Measurements from ENCODE around the gene PNKP. TPM values are rescaled to one million over a fixed set of nuclear protein-coding genes. Genes with fewer than 3 reads are reported as not detected.

The PNKP gene
- total RNA-seq, 2 donors from 2014 or later, result 161 to 163 TPM

GRCh38 chr19:49887037-49887664, 19.8 kb upstream of the PNKP start:
- 93 to 94% methylated on average over 21 to 23 of the region's 23 CpGs for WGBS, 2 experiments (ENCODE audit: insufficient coverage in 1 of 2, insufficient read length in 1 of 2)
- Mint-ChIP-seq H3K4me1 (no peaks in the 10 kb centered on the region), H3K36me3 (ENCODE audit: low read depth) (peaks cover 45% of the 10 kb centered on the region), H3K9me3 (peaks cover 5% of the 10 kb centered on the region), H3K4me3 (no peak overlapping the region), H3K27me3 (ENCODE audit: insufficient read depth) (peaks cover 28% of the 10 kb centered on the region), H3K27ac (no peak overlapping the region)
- no peaks in the 10 kb centered on the region for H3K9me3 ChIP-seq (ENCODE audit: control insufficient read depth, low read length)
- H3K36me3 ChIP-seq (ENCODE audit: control insufficient read depth, insufficient read depth, low read length), result peaks cover 27% of the 10 kb centered on the region
- H3K4me1 ChIP-seq (ENCODE audit: control insufficient read depth, insufficient read depth, low read length), result no peaks in the 10 kb centered on the region
- H3K27ac ChIP-seq (ENCODE audit: low read depth, low read length), result no peak overlapping the region
- H3K9ac ChIP-seq (ENCODE audit: extremely low read depth, low read length, poor library complexity, severe bottlenecking), result no peak overlapping the region
- H3K27me3 ChIP-seq (ENCODE audit: control insufficient read depth, insufficient read depth, low read length, poor library complexity, severe bottlenecking), result no peaks in the 10 kb centered on the region
- H3K4me3 ChIP-seq (ENCODE audit: low read length), result no peak overlapping the region
- no peak for TF ChIP-seq CTCF (conservative IDR thresholded peaks at IDR 0.05)
- no peak for DNase-seq

GRCh38 chr19:49884760-49885159, 17.4 kb upstream of the PNKP start:
- peaks cover 8% of the 10 kb centered on the region for H3K27me3 Mint-ChIP-seq (ENCODE audit: insufficient read depth)
- TF ChIP-seq CTCF (conservative IDR thresholded peaks at IDR 0.05), result no peak
- no peaks in the 10 kb centered on the region for H3K4me1 Mint-ChIP-seq
- Histone ChIP-seq H3K27ac (ENCODE audit: low read depth, low read length) (no peak overlapping the region), H3K9me3 (ENCODE audit: control insufficient read depth, low read length) (no peaks in the 10 kb centered on the region), H3K9ac (ENCODE audit: extremely low read depth, low read length, poor library complexity, severe bottlenecking) (no peak overlapping the region), H3K36me3 (ENCODE audit: control insufficient read depth, insufficient read depth, low read length) (peaks cover 47% of the 10 kb centered on the region), H3K4me1 (ENCODE audit: control insufficient read depth, insufficient read depth, low read length) (no peaks in the 10 kb centered on the region), H3K4me3 (ENCODE audit: low read length) (no peak overlapping the region), H3K27me3 (ENCODE audit: control insufficient read depth, insufficient read depth, low read length, poor library complexity, severe bottlenecking) (no peaks in the 10 kb centered on the region)
- H3K27ac Mint-ChIP-seq, result no peak overlapping the region
- no peak overlapping the region for H3K4me3 Mint-ChIP-seq
- peaks cover 5% of the 10 kb centered on the region for H3K9me3 Mint-ChIP-seq
- WGBS, 2 experiments (ENCODE audit: insufficient coverage in 1 of 2, insufficient read length in 1 of 2), result 92 to 96% methylated on average over 2 to 3 of the region's 3 CpGs
- DNase-seq, result no peak
- peaks cover 66% of the 10 kb centered on the region for H3K36me3 Mint-ChIP-seq (ENCODE audit: low read depth)

- Mint-ChIP-seq H3K36me3 (ENCODE audit: low read depth) (peaks cover 66% of the 10 kb centered on the region), H3K27me3 (ENCODE audit: insufficient read depth) (peaks cover 3% of the 10 kb centered on the region), H3K4me1 (no peaks in the 10 kb centered on the region), H3K9me3 (no peaks in the 10 kb centered on the region), H3K27ac (no peak overlapping the region), H3K4me3 (no peak overlapping the region)
- no peaks in the 10 kb centered on the region for H3K9me3 ChIP-seq (ENCODE audit: control insufficient read depth, low read length)
- DNase-seq, result no peak
- H3K4me3 ChIP-seq (ENCODE audit: low read length), result no peak overlapping the region
- no peak overlapping the region for H3K9ac ChIP-seq (ENCODE audit: extremely low read depth, low read length, poor library complexity, severe bottlenecking)
- no peaks in the 10 kb centered on the region for H3K27me3 ChIP-seq (ENCODE audit: control insufficient read depth, insufficient read depth, low read length, poor library complexity, severe bottlenecking)
- peaks cover 53% of the 10 kb centered on the region for H3K36me3 ChIP-seq (ENCODE audit: control insufficient read depth, insufficient read depth, low read length)
- no peaks in the 10 kb centered on the region for H3K4me1 ChIP-seq (ENCODE audit: control insufficient read depth, insufficient read depth, low read length)
- 92 to 94% methylated on average over 14 to 18 of the region's 18 CpGs for WGBS, 2 experiments (ENCODE audit: insufficient coverage in 1 of 2, insufficient read length in 1 of 2)
- no peak for TF ChIP-seq CTCF (conservative IDR thresholded peaks at IDR 0.05)
- H3K27ac ChIP-seq (ENCODE audit: low read depth, low read length), result no peak overlapping the region
Measured at GRCh38 chr19:49884109-49884508, 16.7 kb upstream of the PNKP start.

Measured in endodermal cell (in vitro differentiated cells).